ENCODE results near the gene ATPAF1. TPM values are rescaled to one million over a fixed set of nuclear protein-coding genes. Genes with fewer than 3 reads are reported as not detected.

Gene ATPAF1, protein sequence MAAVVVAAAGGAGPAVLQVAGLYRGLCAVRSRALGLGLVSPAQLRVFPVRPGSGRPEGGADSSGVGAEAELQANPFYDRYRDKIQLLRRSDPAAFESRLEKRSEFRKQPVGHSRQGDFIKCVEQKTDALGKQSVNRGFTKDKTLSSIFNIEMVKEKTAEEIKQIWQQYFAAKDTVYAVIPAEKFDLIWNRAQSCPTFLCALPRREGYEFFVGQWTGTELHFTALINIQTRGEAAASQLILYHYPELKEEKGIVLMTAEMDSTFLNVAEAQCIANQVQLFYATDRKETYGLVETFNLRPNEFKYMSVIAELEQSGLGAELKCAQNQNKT
- 34.2 and 42.7 TPM in 2 replicates for total RNA-seq

GRCh38 chr1:46667782-46668760 lies at the start of gene ATPAF1:
ATPAF1 (minus strand) TSS chr1:46668364; CDS start chr1:46668322, 42 bp downstream.

DNA sequence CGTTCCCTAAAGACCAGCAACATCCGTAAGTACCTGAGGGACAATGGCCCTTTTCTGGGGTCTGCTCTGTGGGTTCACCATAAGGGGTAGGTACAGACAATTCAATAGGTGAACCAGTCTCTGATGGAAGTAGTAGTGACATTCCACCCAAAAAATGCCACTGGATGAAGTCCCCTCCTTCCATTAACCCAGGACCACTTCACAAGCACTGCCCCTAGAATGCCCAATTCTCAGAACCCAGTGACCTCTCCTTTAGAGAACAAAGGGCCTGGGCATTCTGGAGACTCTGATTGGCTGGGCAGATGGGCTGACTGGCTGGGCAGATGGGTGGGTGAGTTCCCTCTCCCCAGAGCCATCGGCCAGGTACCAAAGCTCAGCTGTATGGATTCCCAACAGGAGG lies 3.4 kb upstream of the ATPAF1 start, which contains the start of gene TEX38:
Gene TEX38 (plus strand): TSS at position 301 of the 400 bp plus-strand sequence. CDS start 81 bp downstream, at position 382.

GRCh38 chr1:46616277-46617107 lies 51.7 kb downstream of the ATPAF1 start, which contains the start of gene MOB3C:
MOB3C (minus strand) TSS chr1:46616811; CDS start chr1:46613321, 3,490 bp downstream.

GRCh38 chr1:46603858-46604549 lies 64.2 kb downstream of the ATPAF1 start, which contains the start of gene MKNK1:
MKNK1 (minus strand) TSS chr1:46604268; CDS start chr1:46583327, 20,941 bp downstream.

Other genes starting within 250 kb of the ATPAF1 start
- gene DMBX1, start 178.5 kb downstream of the ATPAF1 start, total RNA-seq, result not detected in 2 replicates
- gene KNCN, start 116.7 kb downstream of the ATPAF1 start, total RNA-seq, result not detected in 2 replicates
- gene MKNK1, start 64.1 kb downstream of the ATPAF1 start, total RNA-seq, result 17.3 and 17.8 TPM in 2 replicates
- 10.2 and 10.7 TPM in 2 replicates for gene MOB3C, start 51.6 kb downstream of the ATPAF1 start, total RNA-seq
- not detected in 2 replicates for gene TEX38, start 3.5 kb upstream of the ATPAF1 start, total RNA-seq
- gene EFCAB14, start 50.8 kb upstream of the ATPAF1 start, total RNA-seq, result 65.6 and 78.6 TPM in 2 replicates
- 1.6 and 2.5 TPM in 2 replicates for gene CYP4B1, start 130.7 kb upstream of the ATPAF1 start, total RNA-seq

All from placental epithelial cell (primary cell).